Osteoblast (primary cell): ENCODE data around the gene MAP7D3. TPM values are rescaled to one million over a fixed set of nuclear protein-coding genes. Genes with fewer than 3 reads are reported as not detected.

Source experiments
- DNase-seq: peaks from one replicate; pipeline ENCODE4 v3.0.0; 2011; ENCODE audit warnings: low spot score, mixed read lengths; ENCODE audit not compliant: insufficient read length; ENCODE audit errors: missing footprints
- H2AFZ ChIP-seq: 2 replicates; pipeline ENCODE4 v1.6.0; 2011; ENCODE audit warnings: mild to moderate bottlenecking, low read length
- H3K27ac ChIP-seq: 2 replicates; pipeline ENCODE4 v1.5.1; 2011; ENCODE audit warnings: mild to moderate bottlenecking, low read depth, low read length, moderate library complexity
- H3K27me3 ChIP-seq: 2 replicates; pipeline ENCODE4 v1.6.0; 2012; ENCODE audit warnings: mild to moderate bottlenecking, control low read depth, inconsistent platforms, low read length, moderate library complexity; ENCODE audit not compliant: insufficient read depth
- H3K36me3 ChIP-seq: 2 replicates; pipeline ENCODE4 v1.5.1; 2011; ENCODE audit warnings: mild to moderate bottlenecking, low read length, control low read depth, moderate library complexity; ENCODE audit not compliant: insufficient read depth
- H3K4me1 ChIP-seq: 2 replicates; pipeline ENCODE4 v1.5.1; 2011; ENCODE audit warnings: mild to moderate bottlenecking, low read length, control low read depth, moderate library complexity; ENCODE audit not compliant: insufficient read depth
- H3K4me2 ChIP-seq: 2 replicates; pipeline ENCODE4 v1.6.0; 2011; ENCODE audit warnings: mild to moderate bottlenecking, low read length; ENCODE audit not compliant: insufficient read depth
- H3K4me3 ChIP-seq: fragments of 200-600 bp; sonication (generic); 3 replicates; pipeline ENCODE4 v1.5.1; 2012; ENCODE audit warnings: mild to moderate bottlenecking, low read length, inconsistent platforms; ENCODE audit not compliant: insufficient read depth
- H3K79me2 ChIP-seq: 2 replicates; pipeline ENCODE4 v1.6.0; 2012; ENCODE audit warnings: mild to moderate bottlenecking, low read length, control low read depth, inconsistent platforms; ENCODE audit not compliant: insufficient read depth
- H3K9me3 ChIP-seq: 2 replicates; pipeline ENCODE4 v1.5.1; 2011; ENCODE audit warnings: low read depth, low read length, control low read depth
- H4K20me1 ChIP-seq: 2 replicates; pipeline ENCODE4 v1.6.0; 2012; ENCODE audit warnings: mild to moderate bottlenecking, low read length, control low read depth; ENCODE audit not compliant: insufficient read depth
- total RNA-seq: library from RNA; depleted of rRNA; stranded (reverse); fragments of >200 nt; gene quantifications from 2 replicates; pipeline ENCODE4 v1.2.3, GENCODE V29; 2012
- TF ChIP-seq, protein P1 (sequence below): IDR thresholded peaks from 2 replicates; pipeline ENCODE4 v1.5.1; 2011; ENCODE audit warnings: mild to moderate bottlenecking, low read depth, low read length, moderate library complexity; ENCODE audit errors: extremely low read depth

Gene MAP7D3
- total RNA-seq, 1 donor, result 19.2 TPM

DNA sequence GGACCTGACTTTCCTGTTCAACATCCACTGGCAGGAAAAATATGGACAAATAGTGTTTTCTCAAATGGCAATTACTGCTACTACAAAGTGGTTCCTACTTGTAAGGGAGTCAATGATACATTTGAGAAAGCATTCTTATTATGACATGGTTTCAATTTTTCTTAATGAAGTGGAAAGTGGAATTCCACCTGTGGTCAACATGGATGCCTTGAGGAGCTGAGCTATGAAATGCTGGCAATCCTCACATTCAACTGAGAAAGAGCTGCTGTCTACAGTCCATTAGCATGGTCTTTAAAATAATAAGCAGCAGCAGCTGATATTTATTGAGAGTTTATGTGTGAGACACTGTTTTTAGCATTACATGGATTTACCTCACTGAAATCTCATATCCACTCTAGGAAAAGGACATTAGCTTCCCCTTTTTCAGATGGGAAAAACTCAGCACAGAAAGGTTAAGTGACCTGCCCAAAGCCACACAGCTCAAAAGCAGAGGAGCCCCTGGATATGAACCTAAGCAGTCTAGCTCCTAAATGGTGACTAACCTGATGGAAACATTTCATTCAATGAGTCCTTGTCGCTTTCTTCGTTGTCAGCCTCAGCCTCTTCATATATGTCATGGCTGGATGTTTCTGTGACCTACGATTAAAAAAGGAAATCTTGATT is 29.2 kb downstream of the MAP7D3 start:
- no peak for DNase-seq
- H3K4me1 ChIP-seq, result no peaks in the 10 kb centered on the region

GRCh38 chrX:136220951-136221350 is 30.2 kb downstream of the MAP7D3 start:
- no peaks in the 10 kb centered on the region for H4K20me1 ChIP-seq
- no peaks in the 10 kb centered on the region for H3K27me3 ChIP-seq
- peaks cover 60% of the 10 kb centered on the region for H3K36me3 ChIP-seq
- H3K4me1 ChIP-seq, result peaks cover 2% of the 10 kb centered on the region
- DNase-seq, result no peak
- no peak overlapping the region for H3K27ac ChIP-seq
- H3K79me2 ChIP-seq, result no peaks in the 10 kb centered on the region
- TF ChIP-seq, protein P1, sequence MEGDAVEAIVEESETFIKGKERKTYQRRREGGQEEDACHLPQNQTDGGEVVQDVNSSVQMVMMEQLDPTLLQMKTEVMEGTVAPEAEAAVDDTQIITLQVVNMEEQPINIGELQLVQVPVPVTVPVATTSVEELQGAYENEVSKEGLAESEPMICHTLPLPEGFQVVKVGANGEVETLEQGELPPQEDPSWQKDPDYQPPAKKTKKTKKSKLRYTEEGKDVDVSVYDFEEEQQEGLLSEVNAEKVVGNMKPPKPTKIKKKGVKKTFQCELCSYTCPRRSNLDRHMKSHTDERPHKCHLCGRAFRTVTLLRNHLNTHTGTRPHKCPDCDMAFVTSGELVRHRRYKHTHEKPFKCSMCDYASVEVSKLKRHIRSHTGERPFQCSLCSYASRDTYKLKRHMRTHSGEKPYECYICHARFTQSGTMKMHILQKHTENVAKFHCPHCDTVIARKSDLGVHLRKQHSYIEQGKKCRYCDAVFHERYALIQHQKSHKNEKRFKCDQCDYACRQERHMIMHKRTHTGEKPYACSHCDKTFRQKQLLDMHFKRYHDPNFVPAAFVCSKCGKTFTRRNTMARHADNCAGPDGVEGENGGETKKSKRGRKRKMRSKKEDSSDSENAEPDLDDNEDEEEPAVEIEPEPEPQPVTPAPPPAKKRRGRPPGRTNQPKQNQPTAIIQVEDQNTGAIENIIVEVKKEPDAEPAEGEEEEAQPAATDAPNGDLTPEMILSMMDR, result no peak
- no peak overlapping the region for H2AFZ ChIP-seq
- no peaks in the 10 kb centered on the region for H3K9me3 ChIP-seq
- no peak overlapping the region for H3K4me3 ChIP-seq
- H3K4me2 ChIP-seq, result no peak overlapping the region

More for the DNA sequence above, 29.2 kb downstream of the MAP7D3 start:
- Histone ChIP-seq H3K4me3 (no peak overlapping the region), H3K4me2 (no peak overlapping the region), H3K79me2 (no peaks in the 10 kb centered on the region), H2AFZ (no peak overlapping the region), H3K9me3 (no peaks in the 10 kb centered on the region), H3K27ac (no peak overlapping the region), H3K36me3 (peaks cover 60% of the 10 kb centered on the region), H4K20me1 (no peaks in the 10 kb centered on the region), H3K27me3 (no peaks in the 10 kb centered on the region)
- TF ChIP-seq, protein P1, result no peak

GRCh38 chrX:136220540-136220939 is 30.7 kb downstream of the MAP7D3 start:
- DNase-seq, result no peak
- Histone ChIP-seq H2AFZ (no peak overlapping the region), H3K4me1 (peaks cover 6% of the 10 kb centered on the region), H3K36me3 (peaks cover 57% of the 10 kb centered on the region), H3K9me3 (no peaks in the 10 kb centered on the region), H3K4me3 (no peak overlapping the region), H3K27me3 (no peaks in the 10 kb centered on the region), H4K20me1 (no peaks in the 10 kb centered on the region), H3K79me2 (no peaks in the 10 kb centered on the region), H3K4me2 (no peak overlapping the region), H3K27ac (no peak overlapping the region)
- TF ChIP-seq, protein P1, result no peak

DNA sequence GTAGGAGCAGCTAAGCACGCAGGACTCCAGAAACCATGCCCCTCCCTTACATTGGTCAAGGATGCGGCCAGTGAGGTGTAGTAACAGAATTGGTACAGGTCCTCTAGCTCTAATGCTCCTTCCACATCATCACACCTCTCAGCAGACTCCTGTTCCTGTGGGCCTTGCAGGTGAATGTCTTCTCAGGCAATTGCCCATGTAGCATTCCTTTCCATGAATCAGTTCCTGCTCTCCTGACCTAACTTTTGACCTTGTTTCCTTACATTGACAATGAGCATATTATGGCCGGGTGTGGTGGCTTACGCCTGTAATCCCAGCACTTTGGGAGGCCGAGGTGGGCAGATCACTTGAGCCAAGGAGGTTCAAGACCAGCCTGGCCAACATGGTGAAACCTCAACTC is 31.3 kb downstream of the MAP7D3 start:
- TF ChIP-seq, protein P1, result no peak
- peaks cover 50% of the 10 kb centered on the region for H3K36me3 ChIP-seq
- H3K4me2 ChIP-seq, result no peak overlapping the region
- H3K4me3 ChIP-seq, result no peak overlapping the region
- no peak for DNase-seq
- H3K27ac ChIP-seq, result no peak overlapping the region
- H3K9me3 ChIP-seq, result no peaks in the 10 kb centered on the region
- H3K27me3 ChIP-seq, result no peaks in the 10 kb centered on the region
- H3K4me1 ChIP-seq, result peaks cover 11% of the 10 kb centered on the region
- H2AFZ ChIP-seq, result no peak overlapping the region
- H3K79me2 ChIP-seq, result no peaks in the 10 kb centered on the region
- H4K20me1 ChIP-seq, result no peaks in the 10 kb centered on the region
